B cell (primary cell): ENCODE results near the gene CEP41. TPM values are rescaled to one million over a fixed set of nuclear protein-coding genes. Genes with fewer than 3 reads are reported as not detected.

Source experiments
- ATAC-seq: fragments of 200-7000 bp; cut with Tn5 transposase; one replicate; pipeline ENCODE4 v1.10.0; 2021; ENCODE audit warnings: low read depth, mild to moderate bottlenecking, moderate number of reproducible peaks, moderate library complexity
- CTCF ChIA-PET: fragments of 350-600 bp; sonication (Branson Sonifier 250); formaldehyde crosslinking; loops from one replicate; lab custom pipeline; 2021; ENCODE audit warnings: antibody characterized with exemption, inconsistent platforms; lab: Charles Lee
- POLR2A ChIA-PET: fragments of 350-600 bp; sonication (Branson Sonifier 250); formaldehyde crosslinking; loops from one replicate; lab custom pipeline; 2021; ENCODE audit warnings: antibody characterized with exemption; lab: Charles Lee
- DNase-seq: peaks from one replicate; pipeline ENCODE4 v3.0.0; 2013
- H2AFZ ChIP-seq: 2 replicates; pipeline ENCODE4 v1.6.1; 2012; ENCODE audit warnings: mild to moderate bottlenecking, low read depth, low read length; ENCODE audit not compliant: insufficient read depth, poor library complexity, severe bottlenecking
- H3K27ac ChIP-seq, 2 donors: 1 replicate in 1 of 2; 2 replicates in 1 of 2; pipeline ENCODE4 v1.5.1; 2012 to 2013; ENCODE audit warnings: low read length in 2 of 2, mild to moderate bottlenecking in 2 of 2, moderate library complexity in 1 of 2
- H3K27me3 ChIP-seq, 4 experiments: fragments of 200-600 bp in 1 of 4; sonication (generic) in 1 of 4; replicated peaks in 1 of 4; 1 replicate in 2 of 4; 2 replicates in 2 of 4; pipeline versions ENCODE4 v1.6.1 to v1.7.0; 2013 to 2016; ENCODE audit warnings: low read length in 3 of 4, mild to moderate bottlenecking in 2 of 4, mixed read lengths in 1 of 4, moderate library complexity in 1 of 4; ENCODE audit not compliant: insufficient read depth in 4 of 4, control insufficient read depth in 3 of 4; ENCODE audit errors: control extremely low read depth in 1 of 4
- H3K36me3 ChIP-seq, 2 experiments: replicated peaks in 1 of 2; 1 replicate in 1 of 2; 2 replicates in 1 of 2; pipeline versions ENCODE4 v1.6.1 to v1.7.1; 2013; ENCODE audit warnings: low read length in 1 of 2; ENCODE audit not compliant: insufficient read depth in 2 of 2, control insufficient read depth in 1 of 2; ENCODE audit errors: control extremely low read depth in 1 of 2, extremely low read depth in 1 of 2
- H3K4me1 ChIP-seq, 2 donors: fragments of 200-600 bp in 1 of 2; sonication (generic) in 1 of 2; 1 replicate in 1 of 2; 2 replicates in 1 of 2; pipeline versions ENCODE4 v1.5.1 to v1.6.1; 2013 to 2017; ENCODE audit warnings: low read length in 2 of 2; ENCODE audit not compliant: control insufficient read depth in 2 of 2, insufficient read depth in 2 of 2
- H3K4me2 ChIP-seq: replicated peaks from 2 replicates; pipeline ENCODE3; 2012; ENCODE audit warnings: mild to moderate bottlenecking, low read depth, low read length; ENCODE audit not compliant: poor library complexity, severe bottlenecking
- H3K4me3 ChIP-seq, 5 experiments: fragments of 200-600 bp in 1 of 5; sonication (generic) in 1 of 5; 1 replicate in 3 of 5; 2 replicates in 2 of 5; pipeline versions ENCODE4 v1.5.1 to v1.7.0; 2011 to 2016; ENCODE audit warnings: low read length in 4 of 5, mild to moderate bottlenecking in 4 of 5, low read depth in 2 of 5, control low read depth in 1 of 5, moderate library complexity in 1 of 5; ENCODE audit not compliant: insufficient read depth in 1 of 5; ENCODE audit errors: control extremely low read depth in 1 of 5, extremely low read depth in 1 of 5
- H3K79me2 ChIP-seq: fragments of 200-600 bp; sonication (generic); one replicate; pipeline ENCODE4 v1.6.0; 2016; ENCODE audit warnings: low read length; ENCODE audit not compliant: control insufficient read depth, insufficient read depth
- H3K9ac ChIP-seq: fragments of 200-600 bp; sonication (generic); 2 replicates; pipeline ENCODE4 v1.6.1; 2017; ENCODE audit warnings: mild to moderate bottlenecking, low read length, moderate library complexity
- H3K9me3 ChIP-seq, 3 donors: one replicate each; pipeline versions ENCODE4 v1.6.1 to v1.7.1; 2013; ENCODE audit warnings: low read length in 2 of 3; ENCODE audit not compliant: control insufficient read depth in 2 of 3, insufficient read depth in 1 of 3; ENCODE audit errors: control extremely low read depth in 1 of 3
- H4K20me1 ChIP-seq: 2 replicates; pipeline ENCODE4 v1.6.0; 2012; ENCODE audit warnings: mild to moderate bottlenecking, low read length; ENCODE audit not compliant: insufficient read depth, control insufficient read depth, poor library complexity, severe bottlenecking
- H3K27ac Mint-ChIP-seq: one replicate; pipeline ENCODE4 v1.8.0; 2021; ENCODE audit warnings: mixed read lengths
- H3K27me3 Mint-ChIP-seq: one replicate; pipeline ENCODE4 v1.8.0; 2021; ENCODE audit warnings: mixed read lengths
- H3K4me1 Mint-ChIP-seq: one replicate; pipeline ENCODE4 v1.8.0; 2021; ENCODE audit warnings: mixed read lengths
- H3K4me3 Mint-ChIP-seq: one replicate; pipeline ENCODE4 v1.8.0; 2021; ENCODE audit warnings: mixed read lengths
- H3K9me3 Mint-ChIP-seq: one replicate; pipeline ENCODE4 v1.8.0; 2022; ENCODE audit warnings: mixed read lengths; ENCODE audit not compliant: insufficient read depth
- EZH2 ChIP-seq: IDR thresholded peaks from 2 replicates; pipeline ENCODE4 v1.6.1; 2012; ENCODE audit warnings: borderline replicate concordance, low read depth, mild to moderate bottlenecking, moderate library complexity, low read length; ENCODE audit not compliant: insufficient read depth, poor library complexity, severe bottlenecking
- WGBS: methylation state at CpG from one replicate; pipeline ENCODE4 v1.1.5; 2013; ENCODE audit warnings: missing lambda C conversion rate; ENCODE audit not compliant: insufficient coverage; 5-methylcytosine and 5-hydroxymethylcytosine counted together
- intact Hi-C: fragments of 100-400 bp; cut with micrococcal nuclease; formaldehyde crosslinking; loops from one replicate; pipeline ENCODE4 v1.10.0; 2022
- polyA plus RNA-seq: library from polyadenylated mRNA; depleted of rRNA; stranded (reverse); fragments of >200 nt; gene quantifications from 2 replicates; pipeline ENCODE4 v1.2.3, GENCODE V29; 2012
- total RNA-seq, 2 donors: library from RNA; stranded (reverse); fragments of 120-200 nt in 1 of 2; gene quantifications; 1 replicate in 1 of 2; 2 replicates in 1 of 2; pipeline versions ENCODE4 v1.2.3 to v1.2.4, GENCODE V29; 2013 to 2022
- TF ChIP-seq, protein P1 (sequence below): fragments of 200-600 bp; IDR thresholded peaks from one replicate; pipeline ENCODE4 v1.8.0; 2022; ENCODE audit warnings: antibody characterized with exemption, mild to moderate bottlenecking

The CEP41 gene
- total and polyA plus RNA-seq, 2 donors (not counting 1 experiment from before 2014, with no cell fraction given) = 3.4 to 5.9 TPM

DNA sequence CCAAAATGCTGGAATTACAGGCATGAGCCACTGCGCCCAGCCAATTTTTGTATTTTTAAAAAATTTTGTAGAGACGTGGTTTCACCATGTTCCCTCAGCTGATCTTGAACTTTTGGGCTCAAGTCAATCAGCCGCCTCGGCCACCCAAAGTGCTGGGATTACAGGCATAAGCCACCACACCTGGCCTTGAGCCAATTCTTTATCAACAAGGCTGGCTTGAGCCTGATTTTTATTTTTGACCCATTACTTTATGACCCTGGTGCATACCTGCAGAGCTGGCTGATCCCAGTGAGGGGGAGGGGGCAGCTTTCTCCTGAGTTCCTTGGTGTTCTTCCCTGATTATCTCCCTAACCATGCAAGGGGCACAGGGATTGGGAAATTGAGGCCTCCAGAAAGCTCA lies 76.4 kb downstream of the CEP41 start:
- Histone ChIP-seq H3K4me3 (no peak overlapping the region), H3K79me2 (no peaks in the 10 kb centered on the region), H3K36me3 (no peaks in the 10 kb centered on the region), H3K9me3 (peaks cover 0 to 6% (median 1%) of the 10 kb centered on the region in 3 donors), H3K4me2 (no peak overlapping the region), H2AFZ (no peak overlapping the region), H4K20me1 (no peaks in the 10 kb centered on the region), H3K4me1 (no peaks in the 10 kb centered on the region), H3K27me3 (no peaks in the 10 kb centered on the region), H3K9ac (no peak overlapping the region), H3K27ac (no peak overlapping the region)
- TF ChIP-seq, protein P1, sequence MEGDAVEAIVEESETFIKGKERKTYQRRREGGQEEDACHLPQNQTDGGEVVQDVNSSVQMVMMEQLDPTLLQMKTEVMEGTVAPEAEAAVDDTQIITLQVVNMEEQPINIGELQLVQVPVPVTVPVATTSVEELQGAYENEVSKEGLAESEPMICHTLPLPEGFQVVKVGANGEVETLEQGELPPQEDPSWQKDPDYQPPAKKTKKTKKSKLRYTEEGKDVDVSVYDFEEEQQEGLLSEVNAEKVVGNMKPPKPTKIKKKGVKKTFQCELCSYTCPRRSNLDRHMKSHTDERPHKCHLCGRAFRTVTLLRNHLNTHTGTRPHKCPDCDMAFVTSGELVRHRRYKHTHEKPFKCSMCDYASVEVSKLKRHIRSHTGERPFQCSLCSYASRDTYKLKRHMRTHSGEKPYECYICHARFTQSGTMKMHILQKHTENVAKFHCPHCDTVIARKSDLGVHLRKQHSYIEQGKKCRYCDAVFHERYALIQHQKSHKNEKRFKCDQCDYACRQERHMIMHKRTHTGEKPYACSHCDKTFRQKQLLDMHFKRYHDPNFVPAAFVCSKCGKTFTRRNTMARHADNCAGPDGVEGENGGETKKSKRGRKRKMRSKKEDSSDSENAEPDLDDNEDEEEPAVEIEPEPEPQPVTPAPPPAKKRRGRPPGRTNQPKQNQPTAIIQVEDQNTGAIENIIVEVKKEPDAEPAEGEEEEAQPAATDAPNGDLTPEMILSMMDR = no peak
- no peak for TF ChIP-seq EZH2
- POLR2A ChIA-PET = no interaction called here
- H3K4me1 Mint-ChIP-seq = no peaks in the 10 kb centered on the region
- 94% methylated on average over 4 of the region's 4 CpGs for WGBS
- H3K27me3 Mint-ChIP-seq = no peaks in the 10 kb centered on the region
- H3K27ac Mint-ChIP-seq = no peak overlapping the region
- ATAC-seq = no peak
- CTCF ChIA-PET = no interaction called here
- intact Hi-C loops = no loop called here
- H3K9me3 Mint-ChIP-seq = peaks cover 4% of the 10 kb centered on the region
- DNase-seq = no peak
- H3K4me3 Mint-ChIP-seq = no peak overlapping the region

DNA sequence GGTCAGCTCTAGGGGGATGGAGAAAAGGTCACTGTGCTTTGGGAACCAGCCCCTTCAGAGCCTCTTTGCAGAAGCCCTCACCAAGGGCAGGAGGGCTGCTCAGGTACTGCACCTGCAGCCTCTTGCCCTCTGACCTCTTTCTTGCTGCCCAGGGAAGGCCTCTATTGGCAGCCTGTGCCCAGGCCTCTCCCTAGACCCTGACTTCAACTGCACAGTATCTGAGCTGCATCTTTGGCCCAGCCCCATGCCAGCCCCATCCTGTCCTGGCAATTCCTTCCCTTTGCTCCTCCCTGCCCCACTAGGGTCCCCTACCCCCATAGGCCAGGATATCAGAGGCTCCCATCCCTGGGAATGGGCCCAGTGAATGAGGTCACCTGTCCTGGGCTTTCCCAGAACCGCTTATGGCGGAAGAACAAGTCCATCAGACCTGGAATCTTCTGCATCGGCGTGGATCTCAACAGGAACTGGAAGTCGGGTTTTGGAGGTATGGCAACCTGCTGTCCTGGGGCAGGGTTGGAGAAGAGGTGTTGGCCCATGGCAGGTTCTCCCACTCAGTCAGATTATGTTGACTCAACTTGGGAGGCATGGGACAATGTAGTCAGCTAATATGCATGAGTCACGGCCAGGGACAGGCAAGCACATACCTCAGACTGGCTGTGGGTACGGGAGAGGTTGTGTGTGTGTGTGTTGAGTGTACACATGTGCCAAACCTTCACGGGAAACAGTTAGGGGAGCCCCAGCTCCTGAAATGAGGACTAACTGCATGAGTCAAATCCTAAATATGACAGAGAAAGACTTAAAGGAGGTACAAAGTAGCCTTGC lies 77.6 kb downstream of the CEP41 start:
- ChIA-PET POLR2A (no interaction called here), CTCF (no interaction called here)
- intact Hi-C loops = no loop called here
- H3K4me3 Mint-ChIP-seq = no peak overlapping the region
- WGBS = 83% methylated on average over 8 of the region's 8 CpGs
- no peaks in the 10 kb centered on the region for H3K4me1 ChIP-seq
- H2AFZ ChIP-seq = no peak overlapping the region
- H3K4me2 ChIP-seq = no peak overlapping the region
- TF ChIP-seq, protein P1 = no peak
- TF ChIP-seq EZH2 = no peak
- no peaks in the 10 kb centered on the region for H3K4me1 Mint-ChIP-seq
- ATAC-seq (no peak), DNase-seq (no peak)
- peaks cover 0 to 18% (median 7%) of the 10 kb centered on the region in 3 donors for H3K9me3 ChIP-seq
- H3K27me3 ChIP-seq = no peaks in the 10 kb centered on the region
- no peaks in the 10 kb centered on the region for H3K36me3 ChIP-seq
- no peaks in the 10 kb centered on the region for H3K27me3 Mint-ChIP-seq
- no peak overlapping the region for H3K4me3 ChIP-seq
- H4K20me1 ChIP-seq = no peaks in the 10 kb centered on the region
- no peaks in the 10 kb centered on the region for H3K79me2 ChIP-seq
- H3K27ac ChIP-seq = no peak overlapping the region
- no peak overlapping the region for H3K9ac ChIP-seq
- peaks cover 6% of the 10 kb centered on the region for H3K9me3 Mint-ChIP-seq
- H3K27ac Mint-ChIP-seq = no peak overlapping the region
